Muscle layer of duodenum (tissue), 2 donors: Measurements from ENCODE around the gene FAM24A.
"Not testable (repeated sequence)": the region's sequence is repeated elsewhere in the genome, so short reads cannot be mapped to it uniquely, and the experiment has no call there.

Experiments used
- H3K27ac ChIP-seq: one replicate; pipeline ENCODE4 v1.7.0; 2013; ENCODE audit warnings: mild to moderate bottlenecking, low read length
- H3K27me3 ChIP-seq: one replicate; pipeline ENCODE4 v1.7.0; 2013; ENCODE audit warnings: low read depth, mild to moderate bottlenecking, control low read depth, low read length
- H3K36me3 ChIP-seq, 2 donors: one replicate each; pipeline ENCODE4 v1.7.0; 2013; ENCODE audit warnings: low read length in 2 of 2, control low read depth in 1 of 2, mild to moderate bottlenecking in 1 of 2; ENCODE audit not compliant: insufficient read depth in 2 of 2, control insufficient read depth in 1 of 2
- H3K4me1 ChIP-seq, 2 donors: one replicate each; pipeline ENCODE4 v1.7.0; 2013; ENCODE audit warnings: low read length in 2 of 2, mild to moderate bottlenecking in 2 of 2, control low read depth in 1 of 2, moderate library complexity in 1 of 2; ENCODE audit not compliant: insufficient read depth in 2 of 2, control insufficient read depth in 1 of 2
- H3K4me3 ChIP-seq, 2 donors: one replicate each; pipeline ENCODE4 v1.7.0; 2013; ENCODE audit warnings: low read length in 2 of 2, low read depth in 1 of 2, mild to moderate bottlenecking in 1 of 2
- H3K9me3 ChIP-seq, 2 donors: one replicate each; pipeline ENCODE4 v1.7.0; 2013; ENCODE audit warnings: low read length in 2 of 2, control low read depth in 1 of 2, mild to moderate bottlenecking in 1 of 2; ENCODE audit not compliant: control insufficient read depth in 1 of 2
- donor health status: healthy.

The FAM24A gene

GRCh38 chr10:122910310-122910709 lies at the start of gene FAM24A:
Gene FAM24A, plus strand, starts transcription at chr10:122910610. Its CDS starts 1,025 bp downstream, at chr10:122911635.
- no peak within 1 kb of the TSS for H3K4me3 ChIP-seq

DNA sequence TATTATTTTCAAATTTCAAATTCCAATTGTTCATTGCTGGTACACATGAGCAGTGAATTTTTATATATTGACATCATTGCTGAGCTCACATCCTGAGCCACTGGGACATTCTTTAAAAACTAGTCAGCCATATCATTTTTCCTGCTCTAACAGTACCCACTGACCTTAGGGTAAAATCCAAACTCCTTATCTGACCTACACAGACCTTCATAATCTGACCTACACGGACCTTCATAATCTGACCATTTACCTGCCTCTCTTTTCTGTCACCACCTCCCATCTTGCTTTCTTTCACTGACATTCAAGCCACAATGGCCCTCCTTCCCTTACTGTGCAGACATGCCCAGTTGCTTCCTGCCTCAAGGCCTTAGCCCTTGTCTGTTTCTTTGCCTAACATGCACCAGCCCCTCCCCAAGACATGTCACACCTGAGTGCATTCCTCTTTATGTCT lies 48.7 kb upstream of the FAM24A start:
- Histone ChIP-seq H3K36me3 (no peaks in the 10 kb centered on the region), H3K9me3 (no peaks in the 10 kb centered on the region), H3K4me3 (no peak overlapping the region), H3K27ac (no peak overlapping the region), H3K27me3 (no peaks in the 10 kb centered on the region), H3K4me1 (no peaks in the 10 kb centered on the region)

More at GRCh38 chr10:122910310-122910709, at the start of gene FAM24A:
- Histone ChIP-seq H3K27ac (no peak within 1 kb of the TSS), H3K27me3 (no peaks in the 10 kb centered on the region), H3K4me1 (no peaks in the 10 kb centered on the region), H3K9me3 (no peaks in the 10 kb centered on the region), H3K36me3 (no peaks in the 10 kb centered on the region)

- Histone ChIP-seq H3K4me3 (no peak overlapping the region), H3K36me3 (no peaks in the 10 kb centered on the region), H3K9me3 (no peaks in the 10 kb centered on the region), H3K27ac (no peak overlapping the region), H3K4me1 (no peaks in the 10 kb centered on the region), H3K27me3 (no peaks in the 10 kb centered on the region)
These were observed 46.9 kb upstream of the FAM24A start for GRCh38 chr10:122863216-122864193.

DNA sequence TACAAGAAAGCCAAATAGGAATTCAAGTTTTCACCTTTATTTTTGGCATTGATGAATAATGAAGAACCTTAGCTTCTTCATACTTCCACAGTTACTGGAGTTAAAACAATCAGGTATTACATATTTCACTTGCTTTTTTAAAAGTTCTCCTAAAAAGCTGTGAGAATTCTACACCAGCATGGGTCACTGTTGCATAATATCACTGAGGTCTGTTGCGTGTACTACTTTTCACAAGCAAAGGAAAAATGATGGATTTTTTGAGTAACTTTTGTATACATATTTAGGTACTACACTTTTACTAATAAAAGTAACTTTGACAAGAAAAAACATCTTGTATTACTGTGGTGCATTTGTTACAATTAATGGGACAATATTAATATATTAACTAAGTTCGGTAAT lies 46.2 kb upstream of the FAM24A start:
- H3K4me1 ChIP-seq = no peaks in the 10 kb centered on the region
- H3K27me3 ChIP-seq = no peaks in the 10 kb centered on the region
- H3K9me3 ChIP-seq = no peaks in the 10 kb centered on the region
- H3K4me3 ChIP-seq = no peak overlapping the region
- H3K36me3 ChIP-seq = no peaks in the 10 kb centered on the region
- H3K27ac ChIP-seq = no peak overlapping the region

DNA sequence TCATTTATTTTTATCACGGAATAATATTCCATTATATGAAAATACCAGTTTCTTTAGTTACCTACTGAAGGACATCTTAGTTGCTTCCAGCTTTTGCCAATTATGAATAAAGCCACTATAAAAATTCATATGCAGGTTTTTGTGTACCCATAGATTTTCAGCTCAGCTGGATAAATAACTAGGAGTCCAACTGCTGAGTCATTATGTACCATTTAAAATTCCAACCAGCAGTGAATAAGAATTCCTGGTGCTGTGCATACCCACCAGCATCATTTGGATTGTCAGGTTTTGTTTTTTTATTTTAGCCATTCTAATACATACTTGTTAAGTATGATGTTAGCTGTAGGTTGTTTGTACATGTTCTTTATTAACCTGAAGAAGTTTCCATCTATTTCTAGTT lies 45.5 kb upstream of the FAM24A start:
- no peak overlapping the region for H3K27ac ChIP-seq
- H3K4me1 ChIP-seq = no peaks in the 10 kb centered on the region
- no peaks in the 10 kb centered on the region for H3K9me3 ChIP-seq
- no peak overlapping the region for H3K4me3 ChIP-seq
- H3K36me3 ChIP-seq = no peaks in the 10 kb centered on the region
- H3K27me3 ChIP-seq = no peaks in the 10 kb centered on the region

- H3K9me3 ChIP-seq, H3K4me3 ChIP-seq, H3K36me3 ChIP-seq, H3K27me3 ChIP-seq, H3K27ac ChIP-seq, H3K4me1 ChIP-seq: not testable (repeated sequence)
These were observed 43.5 kb upstream of the FAM24A start for GRCh38 chr10:122866757-122867482.

DNA sequence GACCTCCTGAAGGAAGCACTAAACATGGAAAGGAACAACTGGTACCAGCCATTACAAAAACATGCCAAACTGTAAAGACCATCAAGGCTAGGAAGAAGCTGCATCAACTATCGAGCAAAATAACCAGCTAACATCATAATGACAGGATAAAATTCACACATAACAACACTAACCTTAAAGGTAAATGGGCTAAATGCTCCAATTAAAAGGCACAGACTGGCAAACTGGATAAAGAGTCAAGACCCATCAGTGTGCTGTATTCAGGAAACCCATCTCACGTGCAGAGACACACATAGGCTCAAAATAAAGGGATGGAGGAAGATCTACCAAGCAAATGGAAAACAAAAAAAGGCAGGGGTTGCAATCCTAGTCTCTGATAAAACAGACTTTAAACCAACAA lies 41.6 kb upstream of the FAM24A start:
- not testable (repeated sequence) for H3K27ac ChIP-seq, H3K27me3 ChIP-seq, H3K9me3 ChIP-seq, H3K36me3 ChIP-seq, H3K4me1 ChIP-seq, H3K4me3 ChIP-seq

GRCh38 chr10:122871947-122872346 lies 38.5 kb upstream of the FAM24A start:
- H3K4me1 ChIP-seq, H3K27me3 ChIP-seq, H3K27ac ChIP-seq, H3K36me3 ChIP-seq, H3K4me3 ChIP-seq, H3K9me3 ChIP-seq: not testable (repeated sequence)

- H3K27ac ChIP-seq = no peak overlapping the region
- no peaks in the 10 kb centered on the region for H3K9me3 ChIP-seq
- H3K36me3 ChIP-seq = no peaks in the 10 kb centered on the region
- H3K27me3 ChIP-seq = no peaks in the 10 kb centered on the region
- peaks cover 10 to 15% of the 10 kb centered on the region in 2 donors for H3K4me1 ChIP-seq
- no peak overlapping the region for H3K4me3 ChIP-seq
These were observed 34.5 kb upstream of the FAM24A start for GRCh38 chr10:122875843-122876466.

DNA sequence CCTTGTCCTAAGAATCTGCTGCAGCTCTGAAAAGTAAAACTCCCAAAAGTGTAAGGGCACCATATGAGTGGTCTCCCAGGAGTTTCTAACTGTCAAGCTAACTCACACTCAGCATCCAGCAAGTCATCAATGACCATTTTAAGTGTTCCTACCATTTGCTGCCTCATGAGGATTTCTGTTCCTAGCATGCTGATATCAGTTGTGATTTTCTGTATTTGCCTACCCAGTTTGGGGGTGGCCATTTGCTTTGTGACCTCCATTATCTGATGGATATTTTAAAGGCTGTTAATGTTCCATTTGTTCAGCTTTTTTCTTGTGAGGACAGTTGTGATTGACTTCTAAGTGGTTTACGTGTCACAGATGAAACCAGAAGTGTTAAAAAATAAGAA lies 33.9 kb upstream of the FAM24A start:
- no peaks in the 10 kb centered on the region for H3K27me3 ChIP-seq
- H3K4me1 ChIP-seq = peaks cover 10 to 15% of the 10 kb centered on the region in 2 donors
- no peaks in the 10 kb centered on the region for H3K36me3 ChIP-seq
- no peaks in the 10 kb centered on the region for H3K9me3 ChIP-seq
- H3K27ac ChIP-seq = no peak overlapping the region
- no peak overlapping the region for H3K4me3 ChIP-seq

DNA sequence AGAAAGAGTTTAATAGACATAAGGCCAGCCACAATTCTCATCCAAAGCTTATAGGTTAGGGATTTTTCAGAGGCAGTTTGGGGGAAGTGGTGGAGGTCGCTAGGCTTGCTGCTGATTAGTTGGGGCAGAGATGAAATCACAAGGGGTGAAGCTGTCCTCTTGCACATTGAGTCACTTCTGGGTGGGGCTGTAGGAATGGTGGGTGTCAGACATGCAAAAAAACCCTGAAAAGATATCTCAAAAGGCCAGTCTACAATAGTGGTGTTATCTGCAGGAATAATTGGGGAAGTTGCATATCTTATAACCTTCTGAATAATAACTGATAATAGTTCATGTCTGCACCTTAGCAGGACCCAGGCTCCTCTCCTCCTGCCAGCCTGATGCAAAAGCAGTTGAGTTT lies 33.1 kb upstream of the FAM24A start:
- Histone ChIP-seq H3K4me3 (no peak overlapping the region), H3K27ac (no peak overlapping the region), H3K4me1 (peaks cover 10 to 15% of the 10 kb centered on the region in 2 donors), H3K27me3 (no peaks in the 10 kb centered on the region), H3K9me3 (no peaks in the 10 kb centered on the region), H3K36me3 (no peaks in the 10 kb centered on the region)
